Measurements from ENCODE around the gene SOHLH2.

The SOHLH2 gene

DNA sequence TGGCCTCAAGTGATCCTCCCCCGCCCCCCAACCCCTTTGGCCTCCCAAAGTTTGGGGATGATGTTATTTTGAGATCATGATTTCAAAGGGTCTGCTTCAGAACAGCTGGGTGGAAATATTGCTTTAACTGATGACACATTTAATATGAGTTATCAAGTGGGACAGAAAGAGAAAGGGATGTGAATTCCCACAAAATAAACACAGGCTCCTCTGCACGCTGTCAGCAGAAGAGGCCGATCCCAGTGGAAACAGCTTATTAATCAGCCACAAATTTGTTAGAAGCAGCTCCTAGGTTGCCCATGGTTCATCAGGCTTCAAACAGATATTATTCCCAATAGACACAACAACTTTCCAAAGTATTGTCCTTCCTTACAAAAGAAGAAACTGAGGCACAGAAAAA, 87.9 kb downstream of the SOHLH2 start:
- no peak for DNase-seq (ENCODE audit: insufficient read length, low spot score)
- TF ChIP-seq, protein P1, sequence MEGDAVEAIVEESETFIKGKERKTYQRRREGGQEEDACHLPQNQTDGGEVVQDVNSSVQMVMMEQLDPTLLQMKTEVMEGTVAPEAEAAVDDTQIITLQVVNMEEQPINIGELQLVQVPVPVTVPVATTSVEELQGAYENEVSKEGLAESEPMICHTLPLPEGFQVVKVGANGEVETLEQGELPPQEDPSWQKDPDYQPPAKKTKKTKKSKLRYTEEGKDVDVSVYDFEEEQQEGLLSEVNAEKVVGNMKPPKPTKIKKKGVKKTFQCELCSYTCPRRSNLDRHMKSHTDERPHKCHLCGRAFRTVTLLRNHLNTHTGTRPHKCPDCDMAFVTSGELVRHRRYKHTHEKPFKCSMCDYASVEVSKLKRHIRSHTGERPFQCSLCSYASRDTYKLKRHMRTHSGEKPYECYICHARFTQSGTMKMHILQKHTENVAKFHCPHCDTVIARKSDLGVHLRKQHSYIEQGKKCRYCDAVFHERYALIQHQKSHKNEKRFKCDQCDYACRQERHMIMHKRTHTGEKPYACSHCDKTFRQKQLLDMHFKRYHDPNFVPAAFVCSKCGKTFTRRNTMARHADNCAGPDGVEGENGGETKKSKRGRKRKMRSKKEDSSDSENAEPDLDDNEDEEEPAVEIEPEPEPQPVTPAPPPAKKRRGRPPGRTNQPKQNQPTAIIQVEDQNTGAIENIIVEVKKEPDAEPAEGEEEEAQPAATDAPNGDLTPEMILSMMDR (IDR thresholded peaks at IDR 0.05; ENCODE audit: insufficient read depth, missing control alignments) = no peak
- FAIRE-seq = no peak

DNA sequence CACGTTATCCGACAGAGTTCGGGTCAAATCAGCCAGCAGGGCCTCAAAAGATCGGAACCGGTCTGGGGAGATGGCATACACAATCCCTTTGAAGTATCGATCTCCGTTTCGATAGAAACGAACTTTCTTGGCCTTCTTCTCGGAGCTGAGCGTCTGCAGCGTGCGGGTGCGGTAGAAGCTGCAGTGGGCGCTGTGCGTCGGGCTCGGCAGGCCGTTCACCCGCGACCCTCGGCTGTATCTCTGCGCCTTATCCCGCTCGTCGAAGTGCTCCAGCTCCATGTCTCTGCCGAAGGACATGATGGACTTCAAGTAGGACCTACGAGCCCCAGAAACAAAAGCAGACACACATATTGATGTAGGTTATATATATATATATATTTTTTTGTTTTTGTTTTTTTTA, 88.5 kb downstream of the SOHLH2 start:
- FAIRE-seq (no peak), DNase-seq (ENCODE audit: insufficient read length, low spot score) (no peak)
- TF ChIP-seq, protein P1 (IDR thresholded peaks at IDR 0.05; ENCODE audit: insufficient read depth, missing control alignments) = no peak

DNA sequence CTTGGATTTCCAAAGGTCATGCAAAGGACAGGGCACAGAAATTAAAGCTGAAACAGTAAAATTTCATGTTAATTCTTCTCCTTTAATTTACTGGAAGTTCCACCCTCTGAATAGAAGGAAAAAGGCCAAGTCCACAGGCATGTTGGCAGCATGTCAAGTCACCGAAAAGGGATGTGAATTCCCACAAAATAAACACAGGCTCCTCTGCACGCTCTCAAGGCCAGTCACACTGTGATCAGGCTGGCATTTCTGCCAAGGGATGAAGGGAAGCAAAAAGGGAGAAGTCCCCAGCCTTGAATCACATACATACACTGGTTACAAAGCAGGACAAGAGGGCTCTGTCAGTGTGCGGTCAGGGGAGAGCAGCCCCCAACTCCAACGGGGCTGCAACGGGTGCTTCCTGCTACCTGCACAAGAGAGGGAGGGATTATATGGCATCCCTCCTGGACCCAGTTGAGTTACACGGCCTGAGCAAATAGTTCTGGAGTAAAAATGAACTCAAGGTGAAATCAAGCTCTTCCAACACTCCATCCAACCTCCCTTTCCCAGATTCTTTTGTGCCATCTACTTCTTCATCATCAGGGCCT, 90.0 kb downstream of the SOHLH2 start:
- FAIRE-seq = no peak
- DNase-seq (ENCODE audit: insufficient read length, low spot score) = no peak
- TF ChIP-seq, protein P1 (IDR thresholded peaks at IDR 0.05; ENCODE audit: insufficient read depth, missing control alignments) = no peak

Data from D721Med (cell line).